ENCODE data around the gene AUTS2.
"Not testable (repeated sequence)": the region's sequence is repeated elsewhere in the genome, so short reads cannot be mapped to it uniquely, and the experiment has no call there.

Gene AUTS2

GRCh38 chr7:70589010-70589409 is 990.7 kb downstream of the AUTS2 start:
- no peak for TF ChIP-seq ZNF274 (IDR thresholded peaks at IDR 0.05; ENCODE audit: low read depth, low read length)
- H3K4me3 ChIP-seq (ENCODE audit: low read length): no peak overlapping the region

DNA sequence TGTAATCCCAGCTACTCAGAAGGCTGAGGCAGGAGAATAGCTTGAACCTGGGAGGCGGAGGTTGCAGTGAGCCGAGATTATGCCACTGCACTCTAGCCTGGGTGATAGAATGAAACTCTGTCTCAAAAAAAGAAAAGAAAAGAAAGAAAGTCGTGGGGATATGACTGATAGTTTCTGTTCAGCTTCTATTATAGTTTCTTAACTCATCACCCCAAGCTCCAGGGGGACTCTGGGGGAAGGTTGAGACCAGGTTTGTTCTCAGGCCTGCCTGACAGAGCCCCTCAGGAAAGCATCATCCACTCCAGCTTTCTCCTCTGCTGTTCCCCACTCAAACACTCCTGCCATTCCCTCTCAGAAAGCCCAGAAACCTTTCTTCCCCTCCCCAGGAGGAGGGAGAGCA is 991.3 kb downstream of the AUTS2 start:
- no peak overlapping the region for H3K4me3 ChIP-seq (ENCODE audit: low read length)
- TF ChIP-seq ZNF274 (IDR thresholded peaks at IDR 0.05; ENCODE audit: low read depth, low read length): no peak

- no peak overlapping the region for H3K4me3 ChIP-seq (ENCODE audit: low read length)
Observed at GRCh38 chr7:70590126-70590854, 992.0 kb downstream of the AUTS2 start.

DNA sequence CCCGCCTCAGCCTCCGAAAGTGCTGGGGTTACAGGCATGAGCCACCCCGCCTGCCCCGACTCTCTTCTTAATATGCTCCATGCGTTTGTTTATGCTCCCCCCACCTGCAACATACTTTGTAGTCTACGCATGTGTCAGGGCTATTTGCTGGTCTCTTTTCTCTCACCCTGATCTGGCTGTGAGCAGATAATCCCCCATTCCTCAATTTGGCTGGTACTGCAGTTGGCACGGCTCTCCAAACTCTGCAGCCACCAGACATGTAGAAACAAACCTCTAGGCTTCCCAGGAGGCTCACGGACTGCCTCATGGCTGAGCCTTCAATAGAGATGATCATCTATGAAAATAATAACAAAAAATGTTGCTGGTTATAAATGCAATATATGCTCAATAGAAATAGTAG is 993.4 kb downstream of the AUTS2 start:
- no peak for TF ChIP-seq ZNF274 (IDR thresholded peaks at IDR 0.05; ENCODE audit: low read depth, low read length)
- H3K4me3 ChIP-seq (ENCODE audit: low read length): no peak overlapping the region

More at GRCh38 chr7:70590126-70590854, 992.0 kb downstream of the AUTS2 start:
- no peak for TF ChIP-seq ZNF274 (IDR thresholded peaks at IDR 0.05; ENCODE audit: low read depth, low read length)

DNA sequence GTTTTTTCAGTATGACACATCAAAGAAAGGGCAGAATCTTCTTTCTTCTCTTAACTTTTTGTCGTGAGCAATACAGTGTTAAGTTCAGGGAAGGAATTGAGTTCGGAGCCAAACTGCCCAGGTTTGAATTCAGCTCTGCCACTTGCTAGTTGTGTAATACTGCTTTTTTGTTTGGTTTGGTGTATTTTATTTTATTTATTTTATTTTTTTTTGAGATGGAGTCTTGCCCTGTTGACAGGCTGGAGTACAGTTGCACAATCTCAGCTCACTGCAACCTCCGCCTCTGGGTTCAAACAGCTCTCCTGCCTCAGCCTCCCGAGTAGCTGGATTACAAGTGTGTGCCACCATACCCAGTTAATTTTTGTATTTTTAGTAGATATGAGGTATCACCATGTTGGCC is 993.9 kb downstream of the AUTS2 start:
- no peak for TF ChIP-seq ZNF274 (IDR thresholded peaks at IDR 0.05; ENCODE audit: low read depth, low read length)

GRCh38 chr7:70594170-70594569 is 995.9 kb downstream of the AUTS2 start:
- H3K4me3 ChIP-seq (ENCODE audit: low read length): no peak overlapping the region
- TF ChIP-seq ZNF274 (IDR thresholded peaks at IDR 0.05; ENCODE audit: low read depth, low read length): no peak

More for the DNA sequence above, 993.9 kb downstream of the AUTS2 start:
- H3K4me3 ChIP-seq (ENCODE audit: low read length): no peak overlapping the region

DNA sequence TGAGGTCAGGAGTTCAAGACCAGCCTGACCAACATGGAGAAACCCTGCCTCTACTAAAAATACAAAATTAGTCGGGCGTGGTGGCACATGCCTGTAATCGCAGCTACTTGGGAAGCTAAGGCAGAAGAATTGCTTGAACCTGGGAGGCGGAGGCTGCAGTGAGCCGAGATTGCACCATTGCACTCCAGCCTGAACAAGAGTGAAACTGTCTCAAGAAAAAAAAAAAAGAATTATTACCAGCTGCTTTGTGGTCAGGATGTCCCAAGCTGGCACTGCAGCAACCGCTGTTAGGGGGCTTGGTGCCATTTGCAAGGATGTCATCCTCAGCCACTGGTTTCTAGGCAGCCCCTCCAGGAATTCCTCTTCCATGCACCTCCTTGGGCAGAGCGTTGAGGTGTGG is 996.6 kb downstream of the AUTS2 start:
- not testable (repeated sequence) for H3K4me3 ChIP-seq (ENCODE audit: low read length)

GRCh38 chr7:70595370-70595754 is 997.1 kb downstream of the AUTS2 start:
- no peak for TF ChIP-seq ZNF274 (IDR thresholded peaks at IDR 0.05; ENCODE audit: low read depth, low read length)
- H3K4me3 ChIP-seq (ENCODE audit: low read length): peak overlapping the region; percentile 40; the same call in 1 of the 2 replicates

DNA sequence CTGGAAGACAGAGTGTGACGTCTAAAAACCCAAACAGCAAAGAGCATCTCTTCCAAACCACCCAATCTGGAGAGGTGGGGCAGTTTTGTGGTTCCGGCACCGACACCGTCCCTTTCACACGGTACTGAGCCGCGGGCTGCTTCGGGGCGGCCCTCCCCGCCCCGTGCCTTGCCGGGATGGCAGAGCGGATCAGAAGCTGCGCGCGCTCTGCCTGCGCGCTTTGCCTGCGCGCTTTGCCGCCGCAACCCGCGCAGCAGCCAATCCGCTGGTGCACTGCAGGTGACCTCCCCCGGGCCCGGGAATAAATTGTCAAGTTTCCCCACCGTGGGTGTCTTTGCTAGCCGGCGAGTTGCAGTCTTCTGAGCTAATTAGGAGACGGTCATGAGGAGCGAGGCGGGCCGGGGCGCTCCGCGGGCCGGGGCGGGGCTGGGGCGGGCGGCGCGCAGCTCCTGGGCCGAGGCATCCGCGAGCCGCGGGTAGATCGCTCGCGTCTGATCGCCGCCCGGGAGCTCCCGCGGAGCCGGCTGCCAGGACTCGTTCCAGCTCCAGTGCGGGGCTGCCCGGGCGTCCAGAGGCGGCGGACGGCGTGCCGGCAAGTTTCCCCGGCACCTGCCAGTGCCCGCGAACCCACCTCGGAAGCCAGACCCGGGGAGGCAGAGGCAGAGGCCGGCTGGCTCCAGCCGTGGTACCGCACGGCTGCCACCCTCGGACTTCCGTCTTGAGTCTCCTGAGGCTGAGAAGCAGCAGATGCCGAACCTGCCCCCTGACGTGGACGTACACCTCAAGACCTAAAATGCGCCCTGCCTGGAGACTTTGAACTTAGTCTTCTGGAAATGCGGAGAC is 997.7 kb downstream of the AUTS2 start:
- H3K4me3 ChIP-seq (ENCODE audit: low read length): peak overlapping the region; percentile 50; the same call in 1 of the 2 replicates
- TF ChIP-seq ZNF274 (IDR thresholded peaks at IDR 0.05; ENCODE audit: low read depth, low read length): no peak

DNA sequence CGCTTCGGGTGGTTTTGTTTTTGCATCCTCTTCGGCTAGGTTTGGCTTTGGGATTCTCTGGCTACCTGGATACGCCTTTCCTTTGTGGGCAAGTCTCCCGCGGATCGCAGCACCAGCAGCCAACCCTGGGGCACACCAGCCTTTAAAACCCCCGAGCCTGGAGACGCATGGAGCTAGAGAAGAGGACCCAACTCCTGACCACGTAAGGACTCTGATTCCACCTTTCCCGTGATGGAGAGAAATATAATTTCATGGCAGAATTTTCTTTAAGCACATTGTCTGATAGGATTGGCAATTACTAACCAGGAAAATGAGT is 998.3 kb downstream of the AUTS2 start:
- peak overlapping the region; percentile 50; the same call in 1 of the 2 replicates for H3K4me3 ChIP-seq (ENCODE audit: low read length)
- TF ChIP-seq ZNF274 (IDR thresholded peaks at IDR 0.05; ENCODE audit: low read depth, low read length): no peak

DNA sequence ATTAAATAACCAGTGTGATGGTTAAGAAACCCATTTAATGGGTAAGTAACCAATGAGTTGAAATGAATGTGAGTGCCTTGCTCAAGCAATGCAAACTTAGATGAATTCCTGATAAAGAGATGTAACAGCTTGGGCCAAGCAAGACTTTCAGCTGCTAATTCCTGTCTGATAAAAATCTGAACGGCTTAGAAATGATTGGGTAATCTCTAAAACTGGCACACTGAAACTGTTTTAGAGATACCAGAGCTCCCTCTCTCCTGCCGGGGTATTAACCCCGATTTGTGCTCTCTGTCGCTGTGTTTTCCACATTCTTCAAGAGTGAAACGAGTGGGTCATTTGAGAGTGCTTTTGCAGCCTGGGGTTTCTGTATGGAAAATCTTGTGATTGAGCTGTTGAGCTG is 998.8 kb downstream of the AUTS2 start:
- no peak overlapping the region for H3K4me3 ChIP-seq (ENCODE audit: low read length)
- no peak for TF ChIP-seq ZNF274 (IDR thresholded peaks at IDR 0.05; ENCODE audit: low read depth, low read length)

DNA sequence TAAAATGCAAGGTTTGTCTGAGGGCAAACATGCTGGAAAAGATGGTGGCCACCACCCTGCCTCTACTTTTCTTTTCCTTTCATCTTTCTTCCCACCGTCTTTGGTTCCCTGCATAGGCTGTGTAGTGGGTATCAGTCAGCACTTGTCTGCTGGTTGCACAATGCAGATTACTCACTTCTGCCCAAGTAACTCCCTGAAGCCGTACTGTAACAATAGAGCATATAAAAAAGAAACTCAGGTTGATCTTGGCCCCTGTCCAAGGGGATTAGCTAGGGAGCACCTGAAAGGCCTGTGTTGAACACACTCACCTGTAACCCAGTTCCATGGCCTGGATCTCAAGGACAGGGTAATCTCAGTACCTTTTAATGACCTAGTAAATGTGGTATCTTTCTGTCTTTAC is 1000.7 kb downstream of the AUTS2 start:
- TF ChIP-seq ZNF274 (IDR thresholded peaks at IDR 0.05; ENCODE audit: low read depth, low read length): no peak
- no peak overlapping the region for H3K4me3 ChIP-seq (ENCODE audit: low read length)

- no peak for TF ChIP-seq ZNF274 (IDR thresholded peaks at IDR 0.05; ENCODE audit: low read depth, low read length)
- H3K4me3 ChIP-seq (ENCODE audit: low read length): no peak overlapping the region
Observed at GRCh38 chr7:70599446-70600190, 1001.3 kb downstream of the AUTS2 start.

DNA sequence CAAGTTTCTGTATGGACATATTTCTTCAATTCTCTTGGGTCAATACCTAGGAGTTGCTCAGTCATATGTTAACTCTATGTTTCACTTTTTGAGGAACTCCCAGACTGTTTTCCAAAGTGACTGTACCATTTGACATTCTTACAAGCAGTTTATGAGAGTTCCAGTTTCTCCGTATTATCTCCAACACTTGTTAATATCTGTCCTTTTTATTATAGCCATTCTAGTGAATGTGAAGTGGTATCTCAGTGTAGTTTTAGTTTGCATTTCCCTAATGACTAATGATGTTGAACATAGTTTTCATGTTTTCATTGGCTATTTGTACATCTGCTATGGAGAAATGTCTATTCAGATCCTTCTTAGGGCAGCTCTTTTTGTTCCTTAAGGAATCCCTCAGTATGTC is 1002.7 kb downstream of the AUTS2 start:
- no peak for TF ChIP-seq ZNF274 (IDR thresholded peaks at IDR 0.05; ENCODE audit: low read depth, low read length)
- no peak overlapping the region for H3K4me3 ChIP-seq (ENCODE audit: low read length)

DNA sequence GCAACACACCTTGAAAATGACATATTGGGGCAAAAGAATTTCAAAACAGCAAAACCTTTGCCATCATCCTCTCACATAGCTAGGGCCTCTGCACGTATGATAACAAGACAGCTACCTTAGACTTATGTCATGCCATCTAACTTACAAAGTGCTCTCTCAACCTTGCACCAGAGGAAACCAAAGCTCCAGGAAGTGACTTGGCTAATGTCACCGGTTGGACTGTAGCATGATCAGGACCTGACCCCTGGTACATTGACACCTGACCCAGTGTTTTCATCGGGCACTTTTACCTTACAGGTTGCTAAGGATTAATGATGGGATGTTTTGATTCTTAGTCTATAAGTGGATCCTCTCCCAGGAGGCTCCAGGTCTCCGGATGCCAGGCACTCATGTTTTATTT is 1003.8 kb downstream of the AUTS2 start:
- H3K4me3 ChIP-seq (ENCODE audit: low read length): no peak overlapping the region
- TF ChIP-seq ZNF274 (IDR thresholded peaks at IDR 0.05; ENCODE audit: low read depth, low read length): no peak

Data from GM08714 (cell line).